HepG2 (cell line): ENCODE data around the gene ANO10. TPM values are rescaled to one million over a fixed set of nuclear protein-coding genes. Genes with fewer than 3 reads are reported as not detected.

Experiments used
- ATAC-seq: fragments of 200-7000 bp; cut with Tn5 transposase; 3 replicates; pipeline ENCODE4 v1.9.1; 2020; ENCODE audit warnings: mild to moderate bottlenecking, moderate library complexity
- BruUV-seq: library from RNA; stranded (reverse); fragments of 400-500 nt; replicated peaks from 2 replicates; lab custom pipeline; 2021; lab: Mats Ljungman, UMichigan
- CTCF ChIA-PET: fragments of 300-600 bp; formaldehyde crosslinking; extraction: SDS; loops from one replicate; lab custom pipeline; 2021; ENCODE audit warnings: low total read pairs, inconsistent platforms, low intra/inter-chr PET ratio; lab: Yijun Ruan, JAX
- POLR2A ChIA-PET: fragments of 350-600 bp; sonication (Branson Sonifier 250); formaldehyde crosslinking; loops from one replicate; lab custom pipeline; 2020; ENCODE audit warnings: antibody characterized with exemption, inconsistent platforms; lab: Yijun Ruan, JAX
- DNase-seq: peaks from one replicate; pipeline ENCODE4 v3.0.0-alpha.2; 2015; ENCODE audit warnings: low spot score
- FAIRE-seq: peaks from 3 replicates; lab custom pipeline; 2011; peaks lifted over from hg19 to GRCh38; lab: Jason Lieb, UNC
- H2AFZ ChIP-seq: one replicate; pipeline ENCODE4 v1.6.1; 2011; ENCODE audit warnings: low read length, inconsistent platforms
- H3K27ac ChIP-seq: fragments of 300-600 bp; 3 replicates; pipeline ENCODE4 v1.8.0; 2011; ENCODE audit warnings: mixed run types, mild to moderate bottlenecking, mixed read lengths, low read length, inconsistent platforms; ENCODE audit not compliant: insufficient read depth; ENCODE audit errors: extremely low read length
- H3K27me3 ChIP-seq, 2 experiments: fragments of 200-600 bp in 1 of 2; 2 replicates in 1 of 2; 3 replicates in 1 of 2; pipeline versions ENCODE4 v1.6.0 to v1.8.0; 2011; ENCODE audit warnings: low read length in 2 of 2, mild to moderate bottlenecking in 2 of 2, moderate library complexity in 2 of 2, inconsistent platforms in 1 of 2; ENCODE audit not compliant: insufficient read depth in 2 of 2, control insufficient read depth in 1 of 2
- H3K36me3 ChIP-seq, 2 experiments: fragments of 200-600 bp in 1 of 2; replicated peaks in 1 of 2; 2 replicates in 1 of 2; 3 replicates in 1 of 2; pipeline versions ENCODE4 v1.5.1 to v1.8.0; 2011; ENCODE audit warnings: low read length in 2 of 2, inconsistent platforms in 1 of 2; ENCODE audit not compliant: insufficient read depth in 2 of 2, control insufficient read depth in 1 of 2
- H3K4me1 ChIP-seq: 2 replicates; pipeline ENCODE4 v1.5.1; 2012; ENCODE audit warnings: low read length, inconsistent platforms; ENCODE audit not compliant: insufficient read depth
- H3K4me2 ChIP-seq: 2 replicates; pipeline ENCODE4 v1.6.0; 2011; ENCODE audit warnings: low read depth, low read length, inconsistent platforms
- H3K4me3 ChIP-seq, 3 experiments: fragments of 200-600 bp in 1 of 3; sonication (generic), shearing (Covaris generic) in 1 of 3; replicated peaks in 1 of 3; 2 replicates each; pipeline ENCODE4 v1.5.1; 2011 to 2016; ENCODE audit warnings: low read length in 3 of 3, inconsistent platforms in 2 of 3, low read depth in 2 of 3, mild to moderate bottlenecking in 2 of 3, control low read depth in 1 of 3, mixed read lengths in 1 of 3; ENCODE audit not compliant: insufficient read depth in 1 of 3
- H3K79me2 ChIP-seq: one replicate; pipeline ENCODE4 v1.6.1; 2011; ENCODE audit warnings: low read length, inconsistent platforms; ENCODE audit not compliant: insufficient read depth
- H3K9ac ChIP-seq: 2 replicates; pipeline ENCODE4 v1.6.0; 2011; ENCODE audit warnings: mild to moderate bottlenecking, low read depth, low read length, inconsistent platforms; ENCODE audit not compliant: insufficient read depth
- H3K9me3 ChIP-seq: 2 replicates; pipeline ENCODE4 v1.5.1; 2012; ENCODE audit warnings: mild to moderate bottlenecking, low read length
- H4K20me1 ChIP-seq: 2 replicates; pipeline ENCODE4 v1.6.0; 2011; ENCODE audit warnings: inconsistent platforms, mild to moderate bottlenecking, low read length, moderate library complexity; ENCODE audit not compliant: insufficient read depth
- ISX ChIP-seq: sonication (generic); formaldehyde crosslinking; conservative IDR thresholded peaks from 2 replicates; pipeline ENCODE4 v1.5.0; 2020; ENCODE audit warnings: missing genetic modification reagents
- MEIS1 ChIP-seq: sonication (generic); formaldehyde crosslinking; IDR thresholded peaks from 2 replicates; pipeline ENCODE4 v1.9.0; 2021; ENCODE audit warnings: mild to moderate bottlenecking, missing genetic modification reagents, moderate library complexity, borderline replicate concordance
- NONO ChIP-seq, 2 experiments: fragments of 450-650 bp in 1 of 2; sonication (generic) in 1 of 2; formaldehyde crosslinking in 1 of 2; IDR thresholded peaks in 1 of 2; conservative IDR thresholded peaks in 1 of 2; 2 replicates each; pipeline versions ENCODE4 v1.6.1 to v1.8.0; 2017 to 2022; ENCODE audit warnings: mild to moderate bottlenecking in 1 of 2, missing genetic modification reagents in 1 of 2, moderate library complexity in 1 of 2
- U2AF2 ChIP-seq: fragments of 200-400 bp; formaldehyde crosslinking; IDR thresholded peaks from 2 replicates; pipeline ENCODE4 v1.6.1; 2017; ENCODE audit warnings: low read depth, mild to moderate bottlenecking, low read length
- ZNF263 ChIP-seq: sonication (generic); formaldehyde crosslinking; IDR thresholded peaks from 2 replicates; pipeline ENCODE4 v1.4.0; 2020; ENCODE audit warnings: missing genetic modification reagents
- ZNF530 ChIP-seq: sonication (generic); formaldehyde crosslinking; IDR thresholded peaks from 2 replicates; pipeline ENCODE4 v1.5.0; 2020; ENCODE audit warnings: low read depth, mild to moderate bottlenecking, missing genetic modification reagents
- ZNF546 ChIP-seq: sonication (generic); formaldehyde crosslinking; conservative IDR thresholded peaks from 2 replicates; pipeline ENCODE4 v1.8.1; 2023; ENCODE audit warnings: mild to moderate bottlenecking, missing genetic modification reagents
- WGBS: methylation state at CpG from one replicate; pipeline ENCODE4 v1.1.6; 2017; ENCODE audit warnings: low lambda C conversion rate; 5-methylcytosine and 5-hydroxymethylcytosine counted together
- in situ Hi-C: cut with HindIII; loops from 2 replicates; pipeline ENCODE4 v1.10.0; 2017; ENCODE audit warnings: low pct_unique_long_range_greater_than_20kb; ENCODE audit not compliant: extremely low pct_ligation_motif_present
- intact Hi-C: fragments of 100-400 bp; cut with micrococcal nuclease; formaldehyde crosslinking; loops from one replicate; pipeline ENCODE4 v1.10.0; 2022; ENCODE audit not compliant: unreplicated experiment
- polyA plus RNA-seq, 8 experiments: library from polyadenylated mRNA; depleted of rRNA in 3 of 8; stranded (reverse) in 7 of 8; unstranded in 1 of 8; fragments of >200 nt; fragmentation: Illumina TruSeq in 4 of 8; extraction: Trizol in 4 of 8; gene quantifications; 2 replicates each; pipeline versions ENCODE4 v1.2.1 to v1.2.3, GENCODE V29; 2011 to 2016; ENCODE audit warnings: low read depth in 4 of 8, missing spikeins in 1 of 8, mixed read lengths in 1 of 8; ENCODE audit not compliant: insufficient read depth in 1 of 8
- total RNA-seq, 5 experiments: library from RNA; depleted of rRNA; stranded (reverse); fragments of >200 nt; fragmentation: Illumina TruSeq; extraction: Trizol; gene quantifications; 2 replicates each; pipeline ENCODE4 v1.2.3, GENCODE V29; 2016; ENCODE audit warnings: low read depth in 1 of 5
- TF ChIP-seq, protein P1 (sequence below): sonication (generic); formaldehyde crosslinking; IDR thresholded peaks from 2 replicates; pipeline ENCODE4 v1.4.0; 2020; ENCODE audit warnings: missing genetic modification reagents, low read depth, mild to moderate bottlenecking, borderline replicate concordance
- TF ChIP-seq, protein P2 (sequence below): sonication (generic); formaldehyde crosslinking; IDR thresholded peaks from 2 replicates; pipeline ENCODE4 v1.4.0; 2020; ENCODE audit warnings: missing genetic modification reagents

ANO10 gene
- total and polyA plus RNA-seq, 2 of the 13 experiments (the other 11 are each of a cell fraction or from before 2014, with no cell fraction given): 10.4 to 13.1 TPM

DNA sequence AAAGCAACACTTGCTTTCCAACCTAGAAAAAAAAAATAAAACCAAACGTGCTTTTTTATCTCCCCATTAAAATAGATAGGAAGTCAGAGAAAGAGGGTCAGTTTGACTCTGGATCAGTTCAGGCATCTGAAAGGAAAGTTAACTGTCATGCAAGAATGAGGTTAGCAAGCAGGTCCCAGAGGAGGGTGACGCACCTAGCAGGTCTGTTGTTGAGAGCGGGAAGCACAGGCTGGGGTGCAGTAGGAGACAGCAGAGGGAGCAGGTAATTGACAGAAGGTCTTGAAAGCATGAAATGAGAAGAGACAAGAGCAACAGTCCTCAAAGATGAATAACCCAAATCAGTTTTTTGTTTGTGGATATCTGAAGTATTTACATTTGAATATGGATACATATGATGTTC lies 82.5 kb downstream of the ANO10 start:
- ATAC-seq (no peak), DNase-seq (no peak), FAIRE-seq (no peak)
- 64% methylated on average over 3 of the region's 3 CpGs for whole genome bisulfite sequencing
- ChIA-PET POLR2A (no interaction called here), CTCF (no interaction called here)
- Histone ChIP-seq H3K9me3 (no peaks in the 10 kb centered on the region), H2AFZ (no peak overlapping the region), H3K4me1 (peaks cover 8% of the 10 kb centered on the region), H4K20me1 (no peaks in the 10 kb centered on the region), H3K79me2 (no peaks in the 10 kb centered on the region), H3K36me3 (no peaks in the 10 kb centered on the region), H3K4me3 (no peak overlapping the region), H3K4me2 (no peak overlapping the region), H3K9ac (no peak overlapping the region), H3K27me3 (no peaks in the 10 kb centered on the region), H3K27ac (no peak overlapping the region)
- TF ChIP-seq ISX (CRISPR knock-in tag): no peak
- no peak for TF ChIP-seq NONO (IDR thresholded peaks at IDR 0.05)
- TF ChIP-seq NONO (CRISPR knock-in tag; conservative IDR thresholded peaks at IDR 0.05): no peak
- TF ChIP-seq, protein P1, sequence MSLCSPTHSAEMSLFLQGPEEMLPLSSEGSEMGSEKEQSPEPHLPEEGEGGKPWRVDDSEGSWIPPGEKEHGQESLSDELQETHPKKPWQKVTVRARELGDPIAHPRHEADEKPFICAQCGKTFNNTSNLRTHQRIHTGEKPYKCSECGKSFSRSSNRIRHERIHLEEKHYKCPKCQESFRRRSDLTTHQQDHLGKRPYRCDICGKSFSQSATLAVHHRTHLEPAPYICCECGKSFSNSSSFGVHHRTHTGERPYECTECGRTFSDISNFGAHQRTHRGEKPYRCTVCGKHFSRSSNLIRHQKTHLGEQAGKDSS (CRISPR knock-in tag): no peak
- TF ChIP-seq ZNF263: no peak
- TF ChIP-seq, protein P2, sequence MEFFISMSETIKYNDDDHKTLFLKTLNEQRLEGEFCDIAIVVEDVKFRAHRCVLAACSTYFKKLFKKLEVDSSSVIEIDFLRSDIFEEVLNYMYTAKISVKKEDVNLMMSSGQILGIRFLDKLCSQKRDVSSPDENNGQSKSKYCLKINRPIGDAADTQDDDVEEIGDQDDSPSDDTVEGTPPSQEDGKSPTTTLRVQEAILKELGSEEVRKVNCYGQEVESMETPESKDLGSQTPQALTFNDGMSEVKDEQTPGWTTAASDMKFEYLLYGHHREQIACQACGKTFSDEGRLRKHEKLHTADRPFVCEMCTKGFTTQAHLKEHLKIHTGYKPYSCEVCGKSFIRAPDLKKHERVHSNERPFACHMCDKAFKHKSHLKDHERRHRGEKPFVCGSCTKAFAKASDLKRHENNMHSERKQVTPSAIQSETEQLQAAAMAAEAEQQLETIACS (CRISPR knock-in tag): no peak
- TF ChIP-seq ZNF546 (CRISPR knock-in tag): no peak
- no peak for TF ChIP-seq MEIS1 (CRISPR knock-in tag)
- TF ChIP-seq ZNF530 (CRISPR knock-in tag): no peak
- TF ChIP-seq U2AF2: no peak
- in situ Hi-C loops: no loop called here
- no TSS peak for BruUV-seq
- intact Hi-C loops: no loop called here
